HCT116 (cell line): ENCODE data around the gene LRP1B.

Experiments used
- EGR1 ChIP-seq: IDR thresholded peaks from 2 replicates; pipeline ENCODE4 v1.6.1; 2012; ENCODE audit warnings: low read depth
- ELF1 ChIP-seq: IDR thresholded peaks from 2 replicates; pipeline ENCODE4 v1.6.1; 2012; ENCODE audit warnings: low read depth, borderline replicate concordance
- EZH2 ChIP-seq: fragments of 200-600 bp; sonication (generic); IDR thresholded peaks from 2 replicates; pipeline ENCODE4 v1.6.1; 2017; ENCODE audit warnings: antibody characterized with exemption, mixed run types
- EZH2phosphoT487 ChIP-seq: fragments of 200-600 bp; IDR thresholded peaks from 2 replicates; pipeline ENCODE4 v1.6.1; 2018; ENCODE audit warnings: antibody characterized with exemption, borderline replicate concordance
- JUND ChIP-seq: IDR thresholded peaks from 2 replicates; pipeline ENCODE4 v1.6.1; 2012
- POLR2A ChIP-seq: IDR thresholded peaks from 2 replicates; pipeline ENCODE4 v1.7.0; 2011; ENCODE audit warnings: borderline replicate concordance; ENCODE audit not compliant: insufficient read depth, insufficient read length; ENCODE audit errors: extremely low read depth
- POLR2AphosphoS5 ChIP-seq: IDR thresholded peaks from 2 replicates; pipeline ENCODE4 v1.6.1; 2011; ENCODE audit warnings: mild to moderate bottlenecking, low read depth, low read length, moderate library complexity
- RAD21 ChIP-seq: IDR thresholded peaks from 2 replicates; pipeline ENCODE4 v1.6.1; 2012; ENCODE audit warnings: low read depth, mild to moderate bottlenecking
- REST ChIP-seq: IDR thresholded peaks from 2 replicates; pipeline ENCODE4 v1.6.1; 2012; ENCODE audit warnings: low read depth
- SIN3A ChIP-seq: IDR thresholded peaks from 2 replicates; pipeline ENCODE4 v1.6.1; 2012; ENCODE audit warnings: low read depth
- SRF ChIP-seq: IDR thresholded peaks from 2 replicates; pipeline ENCODE4 v1.6.1; 2012; ENCODE audit warnings: low read depth
- ZNF274 ChIP-seq: fragments of 200-500 bp; sonication (Bioruptor generic); IDR thresholded peaks from 2 replicates; pipeline ENCODE4 v1.6.1; 2014; ENCODE audit warnings: mild to moderate bottlenecking, low read depth, low read length, inconsistent platforms
- TF ChIP-seq, protein P1 (sequence below), 3 experiments: fragments of 200-600 bp in 1 of 3; sonication (generic) in 1 of 3; IDR thresholded peaks in 2 of 3; conservative IDR thresholded peaks in 1 of 3; 2 replicates each; pipeline ENCODE4 v1.5.1; 2012 to 2017; ENCODE audit warnings: low read depth in 2 of 3, low read length in 2 of 3, antibody characterized with exemption in 1 of 3, borderline replicate concordance in 1 of 3, control low read depth in 1 of 3, mild to moderate bottlenecking in 1 of 3, mixed read lengths in 1 of 3, mixed run types in 1 of 3, moderate library complexity in 1 of 3; ENCODE audit not compliant: insufficient read depth in 1 of 3
- TF ChIP-seq, protein P2 (sequence below): IDR thresholded peaks from 2 replicates; pipeline ENCODE4 v1.6.1; 2012

- TF ChIP-seq EZH2 (no peak), SIN3A (no peak), REST (no peak), RAD21 (no peak), POLR2AphosphoS5 (no peak), EZH2phosphoT487 (no peak), EGR1 (no peak), SRF (no peak), ZNF274 (no peak), JUND (no peak), POLR2A (no peak), ELF1 (no peak)
- TF ChIP-seq, protein P1, sequence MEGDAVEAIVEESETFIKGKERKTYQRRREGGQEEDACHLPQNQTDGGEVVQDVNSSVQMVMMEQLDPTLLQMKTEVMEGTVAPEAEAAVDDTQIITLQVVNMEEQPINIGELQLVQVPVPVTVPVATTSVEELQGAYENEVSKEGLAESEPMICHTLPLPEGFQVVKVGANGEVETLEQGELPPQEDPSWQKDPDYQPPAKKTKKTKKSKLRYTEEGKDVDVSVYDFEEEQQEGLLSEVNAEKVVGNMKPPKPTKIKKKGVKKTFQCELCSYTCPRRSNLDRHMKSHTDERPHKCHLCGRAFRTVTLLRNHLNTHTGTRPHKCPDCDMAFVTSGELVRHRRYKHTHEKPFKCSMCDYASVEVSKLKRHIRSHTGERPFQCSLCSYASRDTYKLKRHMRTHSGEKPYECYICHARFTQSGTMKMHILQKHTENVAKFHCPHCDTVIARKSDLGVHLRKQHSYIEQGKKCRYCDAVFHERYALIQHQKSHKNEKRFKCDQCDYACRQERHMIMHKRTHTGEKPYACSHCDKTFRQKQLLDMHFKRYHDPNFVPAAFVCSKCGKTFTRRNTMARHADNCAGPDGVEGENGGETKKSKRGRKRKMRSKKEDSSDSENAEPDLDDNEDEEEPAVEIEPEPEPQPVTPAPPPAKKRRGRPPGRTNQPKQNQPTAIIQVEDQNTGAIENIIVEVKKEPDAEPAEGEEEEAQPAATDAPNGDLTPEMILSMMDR (IDR thresholded peaks at IDR 0.05 in 2 of 3, conservative IDR thresholded peaks at IDR 0.05 in 1 of 3; ENCODE audit: borderline replicate concordance in 1 of 3, insufficient read depth in 1 of 3, low read depth in 2 of 3, low read length in 2 of 3): no peak
- TF ChIP-seq, protein P2, sequence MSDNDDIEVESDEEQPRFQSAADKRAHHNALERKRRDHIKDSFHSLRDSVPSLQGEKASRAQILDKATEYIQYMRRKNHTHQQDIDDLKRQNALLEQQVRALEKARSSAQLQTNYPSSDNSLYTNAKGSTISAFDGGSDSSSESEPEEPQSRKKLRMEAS: no peak
Measured at GRCh38 chr2:141828761-141829160, 302.1 kb downstream of the LRP1B start.
